Measurements from ENCODE around the gene ZRANB2.

GRCh38 chr1:71080230-71080738 is 551 bp downstream of the ZRANB2 start:
- no peak for TF ChIP-seq SMARCA5 (IDR thresholded peaks at IDR 0.05)
- TF ChIP-seq ZNF518B (CRISPR knock-in tag; IDR thresholded peaks at IDR 0.05) = no peak
- no peak for TF ChIP-seq KLF1 (tag; IDR thresholded peaks at IDR 0.05)
- TF ChIP-seq MAZ (CRISPR knock-in tag; conservative IDR thresholded peaks at IDR 0.05 in 1 of 2, IDR thresholded peaks at IDR 0.05 in 1 of 2) = no peak
- TF ChIP-seq DNMT1 (IDR thresholded peaks at IDR 0.05) = no peak
- TF ChIP-seq BDP1 (IDR thresholded peaks at IDR 0.05; ENCODE audit: insufficient read depth, insufficient read length) = no peak
- TF ChIP-seq POLR2AphosphoS5 (IDR thresholded peaks at IDR 0.05; ENCODE audit: control insufficient read depth, insufficient read depth, low read depth, low read length) = no peak

All from K562 (cell line).